GM21360 (cell line): ENCODE data around the gene UQCRQ.

Experiments used
- ATAC-seq: cut with Tn5 transposase; IDR thresholded peaks from one replicate; pipeline ENCODE4 v1.9.1; 2021; ENCODE audit warnings: mild to moderate bottlenecking, moderate library complexity; ENCODE audit not compliant: unreplicated experiment

UQCRQ gene

DNA sequence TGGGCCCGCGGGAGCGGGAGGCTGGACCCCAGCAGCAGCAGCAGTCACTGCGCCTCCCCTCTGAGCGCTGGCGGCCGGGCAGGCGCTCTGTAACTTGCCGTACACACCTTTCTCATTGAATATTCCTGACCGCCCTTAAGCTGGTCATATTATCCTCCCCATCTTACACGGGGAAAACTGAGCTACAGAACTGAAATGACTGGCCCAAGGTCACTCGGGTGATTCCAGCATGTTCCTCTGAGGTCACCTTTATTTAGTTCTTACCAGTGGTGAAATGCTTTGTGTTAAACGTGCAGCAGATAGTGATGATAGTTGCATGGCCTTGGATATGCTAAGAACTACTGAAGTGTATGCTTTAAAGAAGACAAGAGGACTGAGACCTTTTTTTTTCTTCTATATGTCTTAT, 607 bp downstream of the UQCRQ start:
- no peak for ATAC-seq

GRCh38 chr5:132868754-132869153, 2.3 kb downstream of the UQCRQ start:
- no peak for ATAC-seq

GRCh38 chr5:132870801-132871200, 4.4 kb downstream of the UQCRQ start:
- no peak for ATAC-seq

GRCh38 chr5:132871459-132872284, 5.2 kb downstream of the UQCRQ start:
- ATAC-seq: no peak

- ATAC-seq: no peak
These were observed 6.3 kb downstream of the UQCRQ start for GRCh38 chr5:132872788-132873118.

- ATAC-seq: no peak
These were observed 6.9 kb downstream of the UQCRQ start, which contains the start of gene LEAP2 for GRCh38 chr5:132873119-132873929. Gene LEAP2 (plus strand): TSS chr5:132873668. CDS start chr5:132873695, 27 bp downstream.

GRCh38 chr5:132873930-132874271, 7.5 kb downstream of the UQCRQ start:
- ATAC-seq: no peak

- no peak for ATAC-seq
These were observed 9.7 kb downstream of the UQCRQ start for GRCh38 chr5:132876020-132876759.

- ATAC-seq: no peak
These were observed 11.0 kb downstream of the UQCRQ start for GRCh38 chr5:132877466-132877865.

DNA sequence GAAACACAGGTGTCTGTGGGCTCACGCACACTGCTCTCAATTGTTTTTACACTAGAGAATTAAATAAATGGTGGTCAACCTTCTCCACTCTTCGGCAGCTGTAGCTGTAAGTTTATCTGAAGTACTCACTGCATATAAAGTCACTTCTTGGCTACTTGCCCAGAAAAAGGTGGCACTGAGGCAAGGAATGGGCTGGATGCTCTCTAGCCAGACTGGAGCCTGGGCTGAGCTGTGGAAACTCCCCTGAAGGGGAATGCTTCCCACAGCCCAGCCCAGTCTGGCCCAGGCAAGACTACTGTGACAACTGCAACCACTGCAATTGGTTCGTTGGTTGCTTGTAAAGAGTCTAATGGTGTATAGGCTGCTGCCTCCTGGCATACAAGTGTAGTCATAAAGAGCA, 11.5 kb downstream of the UQCRQ start:
- ATAC-seq: no peak

DNA sequence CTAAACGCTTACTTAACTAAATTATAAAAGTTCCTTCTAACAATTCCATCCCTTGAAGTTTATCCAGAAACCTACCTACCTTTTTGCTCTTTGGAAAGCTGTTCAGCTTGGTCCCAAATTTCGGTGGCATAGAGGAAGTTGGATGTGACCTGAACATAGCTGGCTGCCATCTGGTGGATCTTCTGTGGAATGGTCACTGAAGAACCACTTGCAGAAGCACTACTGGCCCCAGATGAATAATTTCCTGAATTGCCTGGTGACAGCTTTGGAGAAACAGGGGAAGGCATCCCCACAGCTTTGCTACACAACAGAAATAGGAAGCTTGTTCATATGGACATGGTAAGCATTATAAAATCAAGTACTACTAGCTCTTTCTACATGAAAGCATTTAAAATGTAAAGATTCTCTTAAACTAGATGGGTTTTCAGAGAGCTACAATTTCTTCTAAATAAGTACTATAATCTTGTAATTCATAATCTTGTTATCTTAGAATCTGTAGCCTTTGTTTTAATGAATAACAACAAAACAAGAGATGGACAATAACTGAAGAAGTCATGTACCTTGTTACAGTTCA, 16.9 kb downstream of the UQCRQ start:
- no peak for ATAC-seq

- no peak for ATAC-seq
These were observed 18.1 kb downstream of the UQCRQ start for GRCh38 chr5:132884548-132884947.

DNA sequence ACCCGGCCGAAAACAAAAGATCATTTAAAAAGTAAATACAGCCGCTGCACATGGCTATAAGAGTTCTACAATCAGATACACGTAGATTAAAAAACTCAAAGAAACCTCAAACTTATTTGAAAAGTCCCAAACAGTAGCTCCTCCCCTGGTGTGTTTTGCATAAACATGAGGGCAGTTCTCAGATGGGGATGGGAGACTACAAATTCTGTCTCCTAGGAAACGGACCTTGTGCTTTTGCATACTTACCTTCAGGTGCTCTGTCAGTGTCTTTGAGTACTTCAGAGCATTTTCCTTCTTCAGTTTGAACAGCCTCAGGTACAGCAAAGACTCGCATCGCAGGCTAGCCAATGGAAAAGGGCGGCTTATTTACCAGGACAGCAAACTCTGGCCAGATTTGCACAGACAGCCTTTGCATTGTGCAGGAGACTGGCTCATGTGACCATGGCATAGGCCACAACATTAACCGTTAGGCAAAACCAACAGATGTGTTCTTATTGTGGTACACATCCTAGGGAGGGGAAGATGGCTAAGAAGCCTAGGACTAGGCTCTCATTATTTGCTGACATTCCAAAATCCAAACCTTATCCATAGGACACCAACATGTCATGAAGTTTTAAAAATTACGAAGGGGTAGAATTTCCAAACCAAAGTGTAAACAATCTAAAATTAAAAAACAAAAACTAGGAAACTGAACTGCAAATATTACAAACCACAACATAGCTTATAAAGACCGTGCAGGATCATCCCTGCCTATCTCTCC, 19.8 kb downstream of the UQCRQ start:
- ATAC-seq: no peak

DNA sequence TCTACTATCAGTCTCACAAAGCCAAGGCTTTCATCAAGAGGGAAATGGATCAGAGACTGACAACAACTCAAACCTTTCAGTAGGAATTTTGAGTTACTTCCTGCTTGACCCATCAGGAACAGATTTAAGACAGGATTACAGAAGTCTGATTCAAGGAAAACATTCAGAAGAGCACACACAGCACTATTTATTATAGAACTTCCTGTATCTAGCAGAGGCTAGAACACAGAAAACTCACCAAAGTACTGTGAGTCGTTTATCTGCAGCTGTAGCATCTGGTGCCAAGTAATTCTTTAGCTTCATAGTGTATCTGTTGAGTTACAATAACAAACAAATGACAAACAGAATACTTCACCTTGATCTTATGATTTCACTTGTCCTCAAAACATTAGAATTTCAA, 20.8 kb downstream of the UQCRQ start:
- ATAC-seq: no peak

GRCh38 chr5:132889501-132889900, 23.1 kb downstream of the UQCRQ start:
- ATAC-seq: no peak

DNA sequence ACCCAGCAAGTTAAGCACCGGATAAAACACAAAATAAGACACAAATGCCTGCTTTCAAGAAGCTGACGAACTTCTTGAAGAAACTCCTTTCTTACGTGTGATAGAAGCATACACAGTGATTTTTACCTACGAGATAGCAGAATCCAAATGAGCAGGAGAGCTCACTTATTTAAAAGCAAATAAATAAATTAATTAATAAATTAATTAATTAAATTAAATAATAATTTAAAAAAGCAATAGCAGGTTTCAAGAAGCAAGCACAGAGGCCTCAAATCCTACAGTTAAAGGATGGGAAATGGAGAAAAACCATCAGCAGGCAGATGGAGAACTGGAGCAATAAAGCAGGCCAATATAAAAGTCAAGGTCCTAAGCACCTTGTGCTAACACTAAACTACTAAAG, 24.4 kb downstream of the UQCRQ start:
- ATAC-seq: no peak

GRCh38 chr5:132895719-132896305, 29.4 kb downstream of the UQCRQ start:
- no peak for ATAC-seq

DNA sequence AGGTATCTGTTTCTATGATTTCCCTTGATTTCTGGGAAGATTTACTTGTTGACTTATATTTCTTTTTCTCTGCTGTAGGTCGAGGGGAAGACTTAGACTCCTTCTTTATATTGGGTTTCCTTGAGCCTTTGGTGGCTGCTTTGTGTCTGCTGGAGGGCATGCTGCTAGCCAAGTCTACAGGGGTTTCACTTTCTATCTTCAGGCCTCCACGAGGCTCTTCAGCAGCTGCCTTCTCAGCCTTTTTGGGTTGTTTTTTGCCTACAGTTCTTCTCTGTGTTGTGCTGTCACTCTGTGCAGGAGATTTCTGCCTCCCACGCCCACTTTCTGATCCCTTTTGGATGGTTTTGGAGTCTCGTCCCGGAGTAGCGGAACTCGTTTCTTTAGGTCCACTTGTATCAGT, 30.2 kb downstream of the UQCRQ start:
- ATAC-seq: no peak

- ATAC-seq: no peak
These were observed 31.7 kb downstream of the UQCRQ start for GRCh38 chr5:132898094-132898493.

- no peak for ATAC-seq
These were observed 34.6 kb downstream of the UQCRQ start for GRCh38 chr5:132901036-132901435.
